HepG2 (cell line): ENCODE data around the gene WWP2. TPM values are rescaled to one million over a fixed set of nuclear protein-coding genes. Genes with fewer than 3 reads are reported as not detected.

Experiments used
- ARNT2 ChIP-seq: sonication (generic); formaldehyde crosslinking; IDR thresholded peaks from 2 replicates; pipeline ENCODE4 v1.8.0; 2022; ENCODE audit warnings: mild to moderate bottlenecking, low read depth, missing genetic modification reagents, moderate library complexity
- CCDC6 ChIP-seq: sonication (generic); formaldehyde crosslinking; IDR thresholded peaks from 2 replicates; pipeline ENCODE4 v1.8.1; 2022; ENCODE audit warnings: mild to moderate bottlenecking, missing genetic modification reagents, moderate library complexity
- EEA1 ChIP-seq: sonication (generic); formaldehyde crosslinking; IDR thresholded peaks from 2 replicates; pipeline ENCODE4 v1.5.1; 2020; ENCODE audit warnings: mild to moderate bottlenecking, missing genetic modification reagents, borderline replicate concordance
- EED ChIP-seq: sonication (generic); formaldehyde crosslinking; IDR thresholded peaks from 2 replicates; pipeline ENCODE4 v1.5.0; 2020; ENCODE audit warnings: mild to moderate bottlenecking, missing genetic modification reagents
- ERF ChIP-seq: IDR thresholded peaks from 2 replicates; pipeline ENCODE4 v1.6.1; 2018; ENCODE audit warnings: missing biosample characterization, missing genetic modification reagents
- FOXP1 ChIP-seq, 2 experiments: fragments of 450-650 bp in 1 of 2; IDR thresholded peaks; 2 replicates each; pipeline ENCODE4 v1.6.1; 2017 to 2018; ENCODE audit warnings: antibody characterized with exemption in 1 of 2
- KMT2B ChIP-seq: IDR thresholded peaks from 2 replicates; pipeline ENCODE4 v1.6.1; 2016; ENCODE audit warnings: missing genetic modification reagents, missing compliant biosample characterization
- MTF1 ChIP-seq: sonication (generic); formaldehyde crosslinking; IDR thresholded peaks from 2 replicates; pipeline ENCODE4 v1.5.0; 2020; ENCODE audit warnings: missing genetic modification reagents
- NFKBIZ ChIP-seq: IDR thresholded peaks from 2 replicates; pipeline ENCODE4 v1.6.1; 2018; ENCODE audit warnings: missing genetic modification reagents, missing compliant biosample characterization
- NR2F6 ChIP-seq, 2 experiments: IDR thresholded peaks; 2 replicates each; pipeline ENCODE4 v1.6.1; 2016; ENCODE audit warnings: antibody characterized with exemption in 1 of 2, mild to moderate bottlenecking in 1 of 2
- RBAK ChIP-seq: sonication (generic); formaldehyde crosslinking; IDR thresholded peaks from 2 replicates; pipeline ENCODE4 v1.5.1; 2020; ENCODE audit warnings: mild to moderate bottlenecking, missing genetic modification reagents
- ZFP36L2 ChIP-seq: sonication (generic); formaldehyde crosslinking; IDR thresholded peaks from 2 replicates; pipeline ENCODE4 v1.4.0; 2020; ENCODE audit warnings: missing genetic modification reagents
- ZNF557 ChIP-seq: sonication (generic); formaldehyde crosslinking; IDR thresholded peaks from 2 replicates; pipeline ENCODE4 v1.4.0; 2020; ENCODE audit warnings: missing genetic modification reagents
- ZNF841 ChIP-seq: sonication (generic); formaldehyde crosslinking; IDR thresholded peaks from 2 replicates; pipeline ENCODE4 v1.8.1; 2023; ENCODE audit warnings: missing genetic modification reagents, borderline replicate concordance
- polyA plus RNA-seq, 8 experiments: library from polyadenylated mRNA; depleted of rRNA in 3 of 8; stranded (reverse) in 7 of 8; unstranded in 1 of 8; fragments of >200 nt; fragmentation: Illumina TruSeq in 4 of 8; extraction: Trizol in 4 of 8; gene quantifications; 2 replicates each; pipeline versions ENCODE4 v1.2.1 to v1.2.3, GENCODE V29; 2011 to 2016; ENCODE audit warnings: low read depth in 4 of 8, missing spikeins in 1 of 8, mixed read lengths in 1 of 8; ENCODE audit not compliant: insufficient read depth in 1 of 8
- total RNA-seq, 5 experiments: library from RNA; depleted of rRNA; stranded (reverse); fragments of >200 nt; fragmentation: Illumina TruSeq; extraction: Trizol; gene quantifications; 2 replicates each; pipeline ENCODE4 v1.2.3, GENCODE V29; 2016; ENCODE audit warnings: low read depth in 1 of 5
- TF ChIP-seq, protein P1 (sequence below): sonication (generic); formaldehyde crosslinking; IDR thresholded peaks from 2 replicates; pipeline ENCODE4 v1.4.0; 2020; ENCODE audit warnings: missing genetic modification reagents, borderline replicate concordance
- TF ChIP-seq, protein P2 (sequence below): sonication (generic); formaldehyde crosslinking; IDR thresholded peaks from 2 replicates; pipeline ENCODE4 v1.4.0; 2020; ENCODE audit warnings: missing genetic modification reagents, borderline replicate concordance
- TF ChIP-seq, protein P3 (sequence below): IDR thresholded peaks from 2 replicates; pipeline ENCODE4 v1.6.1; 2012; ENCODE audit warnings: low read depth, low read length, improper control_type of control experiment
- TF ChIP-seq, protein P4 (sequence below): sonication (generic); formaldehyde crosslinking; IDR thresholded peaks from 2 replicates; pipeline ENCODE4 v1.4.0; 2020; ENCODE audit warnings: missing genetic modification reagents
- TF ChIP-seq, protein P5 (sequence below): sonication (generic); formaldehyde crosslinking; IDR thresholded peaks from 2 replicates; pipeline ENCODE4 v1.9.0; 2021; ENCODE audit warnings: missing genetic modification reagents, mild to moderate bottlenecking, borderline replicate concordance

The WWP2 gene
- total and polyA plus RNA-seq, 2 of the 13 experiments (the other 11 are each of a cell fraction or from before 2014, with no cell fraction given), result 11.4 to 28.2 TPM

DNA sequence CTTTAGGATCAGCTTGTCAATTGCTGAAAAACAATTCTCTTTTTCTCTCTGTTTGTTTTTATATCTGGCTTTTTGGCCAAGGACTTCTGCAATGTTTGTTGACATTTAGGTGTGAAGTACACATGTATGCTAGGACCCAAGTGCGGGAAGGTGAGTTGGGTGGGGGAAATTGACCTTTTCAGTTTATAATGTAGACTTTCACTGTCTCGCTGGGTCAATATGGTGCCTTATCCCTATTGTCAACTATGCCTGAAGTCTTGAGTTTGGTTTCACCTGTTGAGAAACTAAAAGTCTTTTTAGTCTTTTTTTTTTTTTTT lies 9.5 kb downstream of the WWP2 start (continued):
- TF ChIP-seq ZNF557 (CRISPR knock-in tag) (no peak), CCDC6 (CRISPR knock-in tag) (no peak), ZFP36L2 (CRISPR knock-in tag) (no peak), RBAK (no peak), ERF (CRISPR knock-in tag) (no peak), MTF1 (CRISPR knock-in tag) (no peak), ZNF841 (no peak), ARNT2 (CRISPR knock-in tag) (no peak), EEA1 (CRISPR knock-in tag) (no peak), FOXP1 (IDR thresholded peaks at IDR 0.05) (no peak), FOXP1 (CRISPR knock-in tag; IDR thresholded peaks at IDR 0.05) (peak; percentile 74; the same call in 1 of the 2 replicates), NR2F6 (IDR thresholded peaks at IDR 0.05) (peak; percentile 85), NR2F6 (CRISPR knock-in tag; IDR thresholded peaks at IDR 0.05) (peak; percentile 79), EED (no peak), NFKBIZ (CRISPR knock-in tag) (no peak), KMT2B (CRISPR knock-in tag) (no peak)
- TF ChIP-seq, protein P1, sequence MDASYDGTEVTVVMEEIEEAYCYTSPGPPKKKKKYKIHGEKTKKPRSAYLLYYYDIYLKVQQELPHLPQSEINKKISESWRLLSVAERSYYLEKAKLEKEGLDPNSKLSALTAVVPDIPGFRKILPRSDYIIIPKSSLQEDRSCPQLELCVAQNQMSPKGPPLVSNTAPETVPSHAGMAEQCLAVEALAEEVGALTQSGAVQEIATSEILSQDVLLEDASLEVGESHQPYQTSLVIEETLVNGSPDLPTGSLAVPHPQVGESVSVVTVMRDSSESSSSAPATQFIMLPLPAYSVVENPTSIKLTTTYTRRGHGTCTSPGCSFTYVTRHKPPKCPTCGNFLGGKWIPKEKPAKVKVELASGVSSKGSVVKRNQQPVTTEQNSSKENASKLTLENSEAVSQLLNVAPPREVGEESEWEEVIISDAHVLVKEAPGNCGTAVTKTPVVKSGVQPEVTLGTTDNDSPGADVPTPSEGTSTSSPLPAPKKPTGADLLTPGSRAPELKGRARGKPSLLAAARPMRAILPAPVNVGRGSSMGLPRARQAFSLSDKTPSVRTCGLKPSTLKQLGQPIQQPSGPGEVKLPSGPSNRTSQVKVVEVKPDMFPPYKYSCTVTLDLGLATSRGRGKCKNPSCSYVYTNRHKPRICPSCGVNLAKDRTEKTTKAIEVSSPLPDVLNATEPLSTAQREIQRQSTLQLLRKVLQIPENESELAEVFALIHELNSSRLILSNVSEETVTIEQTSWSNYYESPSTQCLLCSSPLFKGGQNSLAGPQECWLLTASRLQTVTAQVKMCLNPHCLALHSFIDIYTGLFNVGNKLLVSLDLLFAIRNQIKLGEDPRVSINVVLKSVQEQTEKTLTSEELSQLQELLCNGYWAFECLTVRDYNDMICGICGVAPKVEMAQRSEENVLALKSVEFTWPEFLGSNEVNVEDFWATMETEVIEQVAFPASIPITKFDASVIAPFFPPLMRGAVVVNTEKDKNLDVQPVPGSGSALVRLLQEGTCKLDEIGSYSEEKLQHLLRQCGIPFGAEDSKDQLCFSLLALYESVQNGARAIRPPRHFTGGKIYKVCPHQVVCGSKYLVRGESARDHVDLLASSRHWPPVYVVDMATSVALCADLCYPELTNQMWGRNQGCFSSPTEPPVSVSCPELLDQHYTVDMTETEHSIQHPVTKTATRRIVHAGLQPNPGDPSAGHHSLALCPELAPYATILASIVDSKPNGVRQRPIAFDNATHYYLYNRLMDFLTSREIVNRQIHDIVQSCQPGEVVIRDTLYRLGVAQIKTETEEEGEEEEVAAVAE (CRISPR knock-in tag), result 0 out of 2 replicates have a peak, but pooled peaks have one; percentile 28
- TF ChIP-seq, protein P2, sequence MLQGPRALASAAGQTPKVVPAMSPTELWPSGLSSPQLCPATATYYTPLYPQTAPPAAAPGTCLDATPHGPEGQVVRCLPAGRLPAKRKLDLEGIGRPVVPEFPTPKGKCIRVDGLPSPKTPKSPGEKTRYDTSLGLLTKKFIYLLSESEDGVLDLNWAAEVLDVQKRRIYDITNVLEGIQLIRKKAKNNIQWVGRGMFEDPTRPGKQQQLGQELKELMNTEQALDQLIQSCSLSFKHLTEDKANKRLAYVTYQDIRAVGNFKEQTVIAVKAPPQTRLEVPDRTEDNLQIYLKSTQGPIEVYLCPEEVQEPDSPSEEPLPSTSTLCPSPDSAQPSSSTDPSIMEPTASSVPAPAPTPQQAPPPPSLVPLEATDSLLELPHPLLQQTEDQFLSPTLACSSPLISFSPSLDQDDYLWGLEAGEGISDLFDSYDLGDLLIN (CRISPR knock-in tag), result no peak
- TF ChIP-seq, protein P3, sequence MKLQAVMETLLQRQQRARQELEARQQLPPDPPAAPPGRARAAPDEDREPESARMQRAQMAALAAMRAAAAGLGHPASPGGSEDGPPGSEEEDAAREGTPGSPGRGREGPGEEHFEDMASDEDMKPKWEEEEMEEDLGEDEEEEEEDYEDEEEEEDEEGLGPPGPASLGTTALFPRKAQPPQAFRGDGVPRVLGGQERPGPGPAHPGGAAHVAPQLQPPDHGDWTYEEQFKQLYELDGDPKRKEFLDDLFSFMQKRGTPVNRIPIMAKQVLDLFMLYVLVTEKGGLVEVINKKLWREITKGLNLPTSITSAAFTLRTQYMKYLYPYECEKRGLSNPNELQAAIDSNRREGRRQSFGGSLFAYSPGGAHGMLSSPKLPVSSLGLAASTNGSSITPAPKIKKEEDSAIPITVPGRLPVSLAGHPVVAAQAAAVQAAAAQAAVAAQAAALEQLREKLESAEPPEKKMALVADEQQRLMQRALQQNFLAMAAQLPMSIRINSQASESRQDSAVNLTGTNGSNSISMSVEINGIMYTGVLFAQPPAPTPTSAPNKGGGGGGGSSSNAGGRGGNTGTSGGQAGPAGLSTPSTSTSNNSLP, result no peak
- TF ChIP-seq, protein P4, sequence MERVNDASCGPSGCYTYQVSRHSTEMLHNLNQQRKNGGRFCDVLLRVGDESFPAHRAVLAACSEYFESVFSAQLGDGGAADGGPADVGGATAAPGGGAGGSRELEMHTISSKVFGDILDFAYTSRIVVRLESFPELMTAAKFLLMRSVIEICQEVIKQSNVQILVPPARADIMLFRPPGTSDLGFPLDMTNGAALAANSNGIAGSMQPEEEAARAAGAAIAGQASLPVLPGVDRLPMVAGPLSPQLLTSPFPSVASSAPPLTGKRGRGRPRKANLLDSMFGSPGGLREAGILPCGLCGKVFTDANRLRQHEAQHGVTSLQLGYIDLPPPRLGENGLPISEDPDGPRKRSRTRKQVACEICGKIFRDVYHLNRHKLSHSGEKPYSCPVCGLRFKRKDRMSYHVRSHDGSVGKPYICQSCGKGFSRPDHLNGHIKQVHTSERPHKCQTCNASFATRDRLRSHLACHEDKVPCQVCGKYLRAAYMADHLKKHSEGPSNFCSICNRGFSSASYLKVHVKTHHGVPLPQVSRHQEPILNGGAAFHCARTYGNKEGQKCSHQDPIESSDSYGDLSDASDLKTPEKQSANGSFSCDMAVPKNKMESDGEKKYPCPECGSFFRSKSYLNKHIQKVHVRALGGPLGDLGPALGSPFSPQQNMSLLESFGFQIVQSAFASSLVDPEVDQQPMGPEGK, result no peak
- TF ChIP-seq, protein P5, sequence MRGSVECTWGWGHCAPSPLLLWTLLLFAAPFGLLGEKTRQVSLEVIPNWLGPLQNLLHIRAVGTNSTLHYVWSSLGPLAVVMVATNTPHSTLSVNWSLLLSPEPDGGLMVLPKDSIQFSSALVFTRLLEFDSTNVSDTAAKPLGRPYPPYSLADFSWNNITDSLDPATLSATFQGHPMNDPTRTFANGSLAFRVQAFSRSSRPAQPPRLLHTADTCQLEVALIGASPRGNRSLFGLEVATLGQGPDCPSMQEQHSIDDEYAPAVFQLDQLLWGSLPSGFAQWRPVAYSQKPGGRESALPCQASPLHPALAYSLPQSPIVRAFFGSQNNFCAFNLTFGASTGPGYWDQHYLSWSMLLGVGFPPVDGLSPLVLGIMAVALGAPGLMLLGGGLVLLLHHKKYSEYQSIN (CRISPR knock-in tag), result no peak
